Tibial nerve (tissue), 4 donors: ENCODE data around the gene RGSL1. TPM values are rescaled to one million over a fixed set of nuclear protein-coding genes. Genes with fewer than 3 reads are reported as not detected.

Source experiments
- DNase-seq, 2 donors: peaks; one replicate each; pipeline ENCODE4 v3.0.0-alpha.2; 2019; ENCODE audit warnings: low spot score in 2 of 2
- H3K27ac ChIP-seq, 4 donors: fragments of 200-600 bp; sonication (generic) in 3 of 4; one replicate each; pipeline ENCODE4 v1.5.1; 2017 to 2019; ENCODE audit warnings: mild to moderate bottlenecking in 1 of 4
- H3K27me3 ChIP-seq, 2 donors: fragments of 200-600 bp; sonication (generic) in 1 of 2; one replicate each; pipeline versions ENCODE4 v1.5.1 to v1.6.0; 2017 to 2019
- H3K36me3 ChIP-seq, 3 donors: fragments of 200-600 bp; sonication (generic); one replicate each; pipeline ENCODE4 v1.5.1; 2018 to 2019
- H3K4me1 ChIP-seq, 4 donors: fragments of 200-600 bp; sonication (generic) in 3 of 4; one replicate each; pipeline ENCODE4 v1.5.1; 2017 to 2019
- H3K4me3 ChIP-seq, 4 donors: fragments of 200-600 bp; sonication (generic) in 3 of 4; one replicate each; pipeline ENCODE4 v1.5.1; 2017 to 2019; ENCODE audit warnings: mild to moderate bottlenecking in 1 of 4, moderate library complexity in 1 of 4
- H3K9me3 ChIP-seq, 4 donors: fragments of 200-600 bp; sonication (generic) in 3 of 4; one replicate each; pipeline ENCODE4 v1.5.1; 2017 to 2019
- CTCF ChIP-seq, 5 experiments: fragments of 200-600 bp in 3 of 5; fragments of 450-650 bp in 2 of 5; sonication (generic) in 3 of 5; IDR thresholded peaks; one replicate each; pipeline ENCODE4 v1.5.1; 2016 to 2019; ENCODE audit warnings: antibody characterized with exemption in 5 of 5, mild to moderate bottlenecking in 3 of 5, moderate library complexity in 2 of 5
- EP300 ChIP-seq, 2 donors: sonication (generic); formaldehyde crosslinking; IDR thresholded peaks; one replicate each; pipeline ENCODE4 v1.6.1; 2017; ENCODE audit warnings: antibody characterized with exemption in 2 of 2, mild to moderate bottlenecking in 1 of 2
- POLR2A ChIP-seq, 2 donors: fragments of 450-650 bp; IDR thresholded peaks; one replicate each; pipeline ENCODE4 v1.6.1; 2017; ENCODE audit warnings: antibody characterized with exemption in 2 of 2, mild to moderate bottlenecking in 2 of 2, moderate library complexity in 2 of 2
- WGBS, 2 donors: methylation state at CpG; one replicate each; pipeline ENCODE4 v1.1.5; 2018; 5-methylcytosine and 5-hydroxymethylcytosine counted together
- total RNA-seq, 4 donors: library from RNA; depleted of rRNA; stranded (reverse); fragments of >200 nt; gene quantifications; one replicate each; pipeline ENCODE4 v1.1.0, GENCODE V29; 2016

RGSL1 gene
- total RNA-seq, 4 donors from 2014 or later: not detected

DNA sequence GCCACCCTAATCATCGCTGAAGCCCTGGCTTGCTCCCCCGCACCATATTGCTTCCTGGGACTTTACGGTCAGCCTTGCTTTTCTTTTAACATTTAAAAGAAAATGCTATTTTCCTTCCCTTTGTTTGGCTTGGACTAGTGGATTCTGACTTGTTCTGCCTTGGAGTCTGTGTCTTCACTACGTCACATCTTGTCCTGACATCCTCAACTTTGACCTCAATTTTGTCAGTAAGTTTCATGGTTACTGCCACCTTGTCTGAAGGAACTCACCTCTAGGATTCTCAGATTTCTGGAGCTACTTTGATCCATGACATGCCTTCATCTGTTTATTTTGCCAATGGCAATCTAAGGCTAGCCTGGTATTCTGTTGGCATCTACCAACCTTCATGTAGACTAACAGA lies 134.8 kb downstream of the RGSL1 start:
- H3K4me3 ChIP-seq: no peak overlapping the region
- H3K4me1 ChIP-seq: peaks cover 0 to 38% (median 7%) of the 10 kb centered on the region in 4 donors
- TF ChIP-seq CTCF (IDR thresholded peaks at IDR 0.05) (no peak), EP300 (IDR thresholded peaks at IDR 0.05) (no peak), POLR2A (IDR thresholded peaks at IDR 0.05) (no peak)
- H3K27me3 ChIP-seq: no peaks in the 10 kb centered on the region
- H3K36me3 ChIP-seq: peaks cover 0 to 56% (median 5%) of the 10 kb centered on the region in 3 donors
- H3K9me3 ChIP-seq: no peaks in the 10 kb centered on the region
- DNase-seq: no peak
- no peak overlapping the region for H3K27ac ChIP-seq
- whole genome bisulfite sequencing, 2 donors: 94 to 96% methylated on average over 4 of the region's 4 CpGs

DNA sequence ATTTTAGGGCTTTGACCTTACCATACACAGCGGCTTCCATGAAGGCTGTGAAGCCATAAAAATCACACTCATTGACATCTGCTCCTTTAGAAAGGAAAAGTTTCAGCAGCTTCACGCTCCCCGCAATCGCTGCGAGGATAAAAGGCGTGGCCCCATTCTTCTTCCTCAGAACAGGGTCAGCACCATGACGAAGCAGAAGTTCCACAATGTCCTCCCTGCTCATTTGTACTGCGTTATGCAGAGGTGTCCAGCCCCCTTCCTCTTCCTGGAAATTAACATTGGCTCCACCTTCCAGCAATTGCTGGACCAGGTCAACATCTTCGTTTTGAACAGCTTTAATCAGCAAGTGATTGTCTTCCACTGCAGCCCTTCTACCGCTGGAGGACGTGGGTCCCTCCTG lies 136.4 kb downstream of the RGSL1 start:
- no peak for TF ChIP-seq POLR2A (IDR thresholded peaks at IDR 0.05)
- no peak for TF ChIP-seq CTCF (IDR thresholded peaks at IDR 0.05)
- no peak for TF ChIP-seq EP300 (IDR thresholded peaks at IDR 0.05)
- peaks cover 0 to 38% (median 7%) of the 10 kb centered on the region in 4 donors for H3K4me1 ChIP-seq
- no peak for DNase-seq
- no peak overlapping the region for H3K27ac ChIP-seq
- H3K36me3 ChIP-seq: peaks cover 0 to 40% (median 5%) of the 10 kb centered on the region in 3 donors
- H3K9me3 ChIP-seq: no peaks in the 10 kb centered on the region
- 91 to 95% methylated on average over 11 of the region's 11 CpGs for WGBS, 2 donors
- H3K4me3 ChIP-seq: no peak overlapping the region
- H3K27me3 ChIP-seq: no peaks in the 10 kb centered on the region

DNA sequence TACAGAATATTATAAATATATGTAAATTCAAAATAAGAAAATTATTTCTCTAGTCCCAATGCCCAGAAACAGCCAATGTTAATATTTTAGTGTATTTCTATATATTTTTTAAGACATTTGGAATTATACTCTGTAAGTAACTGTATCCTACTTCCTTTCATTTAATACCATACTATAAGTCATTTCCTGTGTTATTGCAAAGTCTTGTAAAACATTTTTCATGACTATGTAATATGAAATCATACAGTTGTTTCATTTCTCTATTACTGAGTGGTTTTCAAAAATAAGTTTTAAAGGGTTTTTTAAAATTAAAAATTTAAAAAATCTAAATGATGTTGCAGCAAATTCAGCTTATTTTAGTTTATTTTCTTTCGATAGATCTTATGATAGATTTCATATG lies 137.1 kb downstream of the RGSL1 start:
- no peak overlapping the region for H3K27ac ChIP-seq
- H3K9me3 ChIP-seq: no peaks in the 10 kb centered on the region
- no peak overlapping the region for H3K4me3 ChIP-seq
- 0% methylated on average over 1 of the region's 1 CpG for WGBS, 2 donors
- no peak for DNase-seq
- peaks cover 0 to 38% (median 7%) of the 10 kb centered on the region in 4 donors for H3K4me1 ChIP-seq
- peaks cover 0 to 32% (median 5%) of the 10 kb centered on the region in 3 donors for H3K36me3 ChIP-seq
- H3K27me3 ChIP-seq: no peaks in the 10 kb centered on the region
- TF ChIP-seq CTCF (IDR thresholded peaks at IDR 0.05): no peak
- no peak for TF ChIP-seq POLR2A (IDR thresholded peaks at IDR 0.05)
- no peak for TF ChIP-seq EP300 (IDR thresholded peaks at IDR 0.05)

- Histone ChIP-seq H3K4me3 (peak overlapping the region; percentile 47 to 88 (median 68)), H3K4me1 (peaks cover 0 to 34% (median 7%) of the 10 kb centered on the region in 4 donors), H3K9me3 (no peaks in the 10 kb centered on the region), H3K36me3 (peaks cover 0 to 25% (median 0%) of the 10 kb centered on the region in 3 donors), H3K27ac (peak overlapping the region; percentile 69 to 97 (median 96)), H3K27me3 (no peaks in the 10 kb centered on the region)
- TF ChIP-seq CTCF (IDR thresholded peaks at IDR 0.05) (no peak), EP300 (IDR thresholded peaks at IDR 0.05) (no peak), POLR2A (IDR thresholded peaks at IDR 0.05) (no peak)
- 51 to 52% methylated on average over 4 of the region's 4 CpGs for WGBS, 2 donors
- no peak for DNase-seq
Measured at GRCh38 chr1:182587666-182588499, 137.9 kb downstream of the RGSL1 start.
